Measurements from ENCODE around the gene CAV3.

The CAV3 gene

GRCh38 chr3:8759038-8759707 lies 25.6 kb downstream of the CAV3 start:
- Histone ChIP-seq H3K9me3 (ENCODE audit: control insufficient read depth, insufficient read depth, low read depth, low read length) (no peaks in the 10 kb centered on the region), H3K4me3 (ENCODE audit: low read depth, low read length) (no peak overlapping the region), H3K27ac (ENCODE audit: extremely low read depth, low read depth, low read length) (no peak overlapping the region), H3K4me1 (ENCODE audit: control insufficient read depth, insufficient read depth, low read length) (no peaks in the 10 kb centered on the region), H3K36me3 (ENCODE audit: control insufficient read depth in 2 of 2, insufficient read depth in 1 of 2, low read length in 2 of 2) (no peaks in the 10 kb centered on the region)
- TF ChIP-seq TSHZ1 (tag by site-specific recombination; IDR thresholded peaks at IDR 0.05; ENCODE audit: borderline replicate concordance) (no peak), KLF17 (tag by site-specific recombination; IDR thresholded peaks at IDR 0.05) (no peak), ZNF335 (tag by site-specific recombination; conservative IDR thresholded peaks at IDR 0.05) (no peak), ZNF169 (tag by site-specific recombination; IDR thresholded peaks at IDR 0.05) (no peak), MEIS1 (CRISPR knock-in tag; IDR thresholded peaks at IDR 0.05; ENCODE audit: borderline replicate concordance) (no peak), ZSCAN23 (tag by site-specific recombination; IDR thresholded peaks at IDR 0.05) (no peak), BCL11A (tag by site-specific recombination; IDR thresholded peaks at IDR 0.05; ENCODE audit: low read depth) (no peak), ZNF596 (tag by site-specific recombination; IDR thresholded peaks at IDR 0.05) (no peak), ZNF610 (tag by site-specific recombination; IDR thresholded peaks at IDR 0.05; ENCODE audit: borderline replicate concordance) (no peak), WT1 (tag by site-specific recombination; IDR thresholded peaks at IDR 0.05) (no peak), SP2 (tag by site-specific recombination; IDR thresholded peaks at IDR 0.05) (no peak), ZNF16 (tag by site-specific recombination; IDR thresholded peaks at IDR 0.05; ENCODE audit: low read depth) (no peak), ZBTB49 (tag by site-specific recombination; IDR thresholded peaks at IDR 0.05; ENCODE audit: low read depth) (no peak), ZBTB20 (tag by site-specific recombination; IDR thresholded peaks at IDR 0.05) (no peak), ZNF426 (tag by site-specific recombination; IDR thresholded peaks at IDR 0.05) (no peak)
- POLR2A ChIA-PET: no interaction called here
- CTCF ChIA-PET: interaction anchor here (0.6 to 3.8 kb wide), 4 partner anchors 10 to 101 kb away, joined by 3 to 25 read pairs (median 4); partner anchors contain the start of gene OXTR

- Histone ChIP-seq H3K27ac (ENCODE audit: extremely low read depth, low read depth, low read length) (no peak overlapping the region), H3K36me3 (ENCODE audit: control insufficient read depth in 2 of 2, insufficient read depth in 1 of 2, low read length in 2 of 2) (no peaks in the 10 kb centered on the region), H3K9me3 (ENCODE audit: control insufficient read depth, insufficient read depth, low read depth, low read length) (no peaks in the 10 kb centered on the region), H3K4me3 (ENCODE audit: low read depth, low read length) (no peak overlapping the region), H3K4me1 (ENCODE audit: control insufficient read depth, insufficient read depth, low read length) (no peaks in the 10 kb centered on the region)
- ChIA-PET POLR2A (no interaction called here), CTCF (interaction anchor here (1.0 to 3.8 kb wide), 2 partner anchors 9 to 19 kb away, joined by 3 to 25 read pairs; partner anchors contain the start of gene OXTR)
- TF ChIP-seq ZNF138 (tag by site-specific recombination; IDR thresholded peaks at IDR 0.05; ENCODE audit: borderline replicate concordance): no peak
- no peak for TF ChIP-seq PATZ1 (tag by site-specific recombination; IDR thresholded peaks at IDR 0.05)
- no peak for TF ChIP-seq ZNF311 (tag by site-specific recombination; IDR thresholded peaks at IDR 0.05; ENCODE audit: borderline replicate concordance)
- TF ChIP-seq ZNF837 (tag by site-specific recombination; IDR thresholded peaks at IDR 0.05): no peak
- no peak for TF ChIP-seq CTCF (tag by site-specific recombination; IDR thresholded peaks at IDR 0.05)
- no peak for TF ChIP-seq ZNF26 (tag by site-specific recombination; IDR thresholded peaks at IDR 0.05)
- no peak for TF ChIP-seq KLF7 (tag by site-specific recombination; IDR thresholded peaks at IDR 0.05; ENCODE audit: borderline replicate concordance)
- TF ChIP-seq ZNF416 (tag by site-specific recombination; IDR thresholded peaks at IDR 0.05): no peak
Measured at GRCh38 chr3:8760091-8760490, 26.5 kb downstream of the CAV3 start.
